HCT116 (cell line): ENCODE measurements around the gene EIF2A. TPM values are rescaled to one million over a fixed set of nuclear protein-coding genes. Genes with fewer than 3 reads are reported as not detected.

ENCODE experiments used
- ATAC-seq: fragments of 200-7000 bp; cut with Tn5 transposase; 2 replicates; pipeline ENCODE4 v1.9.1; 2020; ENCODE audit warnings: mild to moderate bottlenecking, moderate library complexity
- BruUV-seq: library from RNA; stranded (reverse); fragments of 400-500 nt; replicated peaks from 2 replicates; lab custom pipeline; 2021; lab: Mats Ljungman, UMichigan
- CTCF ChIA-PET: fragments of 300-600 bp; sonication (Branson Sonifier 250); formaldehyde crosslinking; loops from one replicate; lab custom pipeline; 2021; ENCODE audit warnings: antibody characterized with exemption; lab: Charles Lee
- POLR2A ChIA-PET: fragments of 300-600, 350-600 bp; sonication (Branson Sonifier 250); formaldehyde crosslinking; loops from one replicate; lab custom pipeline; 2021; ENCODE audit warnings: antibody characterized with exemption; lab: Charles Lee
- RAD21 ChIA-PET, 2 experiments: fragments of 300-600 bp; sonication (Branson Sonifier 250); formaldehyde crosslinking; loops; one replicate each; lab custom pipeline; 2023; ENCODE audit warnings: low total read pairs in 2 of 2; ENCODE audit not compliant: uncharacterized antibody in 2 of 2, unreplicated experiment in 2 of 2, low non-redundant PET in 1 of 2; lab: Charles Lee
- DNase-seq: peaks from one replicate; pipeline ENCODE4 v3.0.0-alpha.2; 2010; ENCODE audit warnings: low read depth, low spot score
- H2AFZ ChIP-seq: fragments of 200-600 bp; shearing (Covaris generic), sonication (generic); 2 replicates; pipeline ENCODE4 v1.6.1; 2017; ENCODE audit warnings: low read depth, mixed run types, mixed read lengths, antibody characterized with exemption, low read length; ENCODE audit not compliant: poor library complexity, severe bottlenecking
- H3K27ac ChIP-seq: 2 replicates; pipeline ENCODE4 v1.5.1; 2012; ENCODE audit warnings: low read depth, low read length
- H3K27me3 ChIP-seq: fragments of 200-600 bp; sonication (generic); 2 replicates; pipeline ENCODE4 v1.6.1; 2016; ENCODE audit warnings: mixed run types, low read length, mixed read lengths; ENCODE audit not compliant: insufficient read depth
- H3K36me3 ChIP-seq, 2 experiments: fragments of 200-500 bp in 1 of 2; fragments of 200-600 bp in 1 of 2; sonication (Bioruptor generic) in 1 of 2; sonication (generic) in 1 of 2; 2 replicates each; pipeline versions ENCODE4 v1.5.1 to v1.6.1; 2014 to 2016; ENCODE audit warnings: low read length in 2 of 2, inconsistent platforms in 1 of 2, mixed read lengths in 1 of 2, mixed run types in 1 of 2; ENCODE audit not compliant: insufficient read depth in 2 of 2, control insufficient read depth in 1 of 2
- H3K4me1 ChIP-seq, 2 experiments: fragments of 200-600 bp in 1 of 2; sonication (generic) in 1 of 2; 2 replicates each; pipeline versions ENCODE4 v1.5.1 to v1.6.1; 2012 to 2017; ENCODE audit warnings: low read length in 2 of 2, inconsistent platforms in 1 of 2, mild to moderate bottlenecking in 1 of 2, mixed read lengths in 1 of 2, mixed run types in 1 of 2, moderate library complexity in 1 of 2; ENCODE audit not compliant: insufficient read depth in 2 of 2, control insufficient read depth in 1 of 2
- H3K4me2 ChIP-seq: fragments of 200-600 bp; sonication (generic); 2 replicates; pipeline ENCODE4 v1.6.1; 2017; ENCODE audit warnings: mixed run types, low read length, mixed read lengths
- H3K4me3 ChIP-seq, 2 experiments: fragments of 200-600 bp in 1 of 2; sonication (generic) in 1 of 2; replicated peaks in 1 of 2; 2 replicates each; pipeline ENCODE4 v1.5.1; 2011 to 2016; ENCODE audit warnings: low read length in 2 of 2, control low read depth in 1 of 2, low read depth in 1 of 2, mild to moderate bottlenecking in 1 of 2, mixed read lengths in 1 of 2, mixed run types in 1 of 2
- H3K79me2 ChIP-seq: fragments of 200-600 bp; sonication (generic); 2 replicates; pipeline ENCODE4 v1.6.1; 2017; ENCODE audit warnings: mild to moderate bottlenecking, mixed run types, low read length, moderate library complexity, mixed read lengths; ENCODE audit not compliant: insufficient read depth
- H3K9ac ChIP-seq: fragments of 200-600 bp; sonication (generic); 2 replicates; pipeline ENCODE4 v1.6.1; 2016; ENCODE audit warnings: low read length, mixed read lengths
- H3K9me2 ChIP-seq: fragments of 200-600 bp; sonication (generic), shearing (Covaris generic); 2 replicates; pipeline ENCODE4 v1.6.1; 2017; ENCODE audit warnings: mixed run types, mild to moderate bottlenecking, moderate library complexity; ENCODE audit not compliant: insufficient read depth
- H3K9me3 ChIP-seq, 2 experiments: fragments of 200-500 bp in 1 of 2; fragments of 200-600 bp in 1 of 2; sonication (Bioruptor generic) in 1 of 2; sonication (generic) in 1 of 2; 2 replicates each; pipeline ENCODE4 v1.6.1; 2014 to 2017; ENCODE audit warnings: low read length in 2 of 2, mixed read lengths in 2 of 2, inconsistent platforms in 1 of 2, low read depth in 1 of 2, mild to moderate bottlenecking in 1 of 2, mixed run types in 1 of 2, moderate library complexity in 1 of 2; ENCODE audit not compliant: control insufficient read depth in 1 of 2, insufficient read depth in 1 of 2
- H4K20me1 ChIP-seq: fragments of 200-600 bp; sonication (generic), shearing (Covaris generic); 2 replicates; pipeline ENCODE4 v1.6.1; 2017; ENCODE audit warnings: mixed run types, mild to moderate bottlenecking, moderate library complexity; ENCODE audit not compliant: insufficient read depth
- CBX3 ChIP-seq: IDR thresholded peaks from 2 replicates; pipeline ENCODE4 v1.6.1; 2012; ENCODE audit warnings: low read depth
- CEBPB ChIP-seq: IDR thresholded peaks from 2 replicates; pipeline ENCODE4 v1.6.1; 2012; ENCODE audit warnings: low read depth
- CTCF ChIP-seq, 3 experiments: fragments of 200-600 bp in 1 of 3; sonication (generic) in 1 of 3; IDR thresholded peaks in 2 of 3; conservative IDR thresholded peaks in 1 of 3; 2 replicates each; pipeline ENCODE4 v1.5.1; 2012 to 2017; ENCODE audit warnings: low read depth in 2 of 3, low read length in 2 of 3, antibody characterized with exemption in 1 of 3, borderline replicate concordance in 1 of 3, control low read depth in 1 of 3, mild to moderate bottlenecking in 1 of 3, mixed read lengths in 1 of 3, mixed run types in 1 of 3, moderate library complexity in 1 of 3; ENCODE audit not compliant: insufficient read depth in 1 of 3
- EGR1 ChIP-seq: IDR thresholded peaks from 2 replicates; pipeline ENCODE4 v1.6.1; 2012; ENCODE audit warnings: low read depth
- ELF1 ChIP-seq: IDR thresholded peaks from 2 replicates; pipeline ENCODE4 v1.6.1; 2012; ENCODE audit warnings: low read depth, borderline replicate concordance
- EZH2 ChIP-seq: fragments of 200-600 bp; sonication (generic); IDR thresholded peaks from 2 replicates; pipeline ENCODE4 v1.6.1; 2017; ENCODE audit warnings: antibody characterized with exemption, mixed run types
- EZH2phosphoT487 ChIP-seq: fragments of 200-600 bp; IDR thresholded peaks from 2 replicates; pipeline ENCODE4 v1.6.1; 2018; ENCODE audit warnings: antibody characterized with exemption, borderline replicate concordance
- FOSL1 ChIP-seq: IDR thresholded peaks from 2 replicates; pipeline ENCODE4 v1.6.1; 2012; ENCODE audit warnings: low read depth
- JUND ChIP-seq: IDR thresholded peaks from 2 replicates; pipeline ENCODE4 v1.6.1; 2012
- MAX ChIP-seq: IDR thresholded peaks from 2 replicates; pipeline ENCODE4 v1.6.1; 2012
- POLR2A ChIP-seq: IDR thresholded peaks from 2 replicates; pipeline ENCODE4 v1.7.0; 2011; ENCODE audit warnings: borderline replicate concordance; ENCODE audit not compliant: insufficient read depth, insufficient read length; ENCODE audit errors: extremely low read depth
- POLR2AphosphoS5 ChIP-seq: IDR thresholded peaks from 2 replicates; pipeline ENCODE4 v1.6.1; 2011; ENCODE audit warnings: mild to moderate bottlenecking, low read depth, low read length, moderate library complexity
- RAD21 ChIP-seq: IDR thresholded peaks from 2 replicates; pipeline ENCODE4 v1.6.1; 2012; ENCODE audit warnings: low read depth, mild to moderate bottlenecking
- REST ChIP-seq: IDR thresholded peaks from 2 replicates; pipeline ENCODE4 v1.6.1; 2012; ENCODE audit warnings: low read depth
- SIN3A ChIP-seq: IDR thresholded peaks from 2 replicates; pipeline ENCODE4 v1.6.1; 2012; ENCODE audit warnings: low read depth
- SRF ChIP-seq: IDR thresholded peaks from 2 replicates; pipeline ENCODE4 v1.6.1; 2012; ENCODE audit warnings: low read depth
- TCF7L2 ChIP-seq: IDR thresholded peaks from 2 replicates; pipeline ENCODE4 v1.7.0; 2011; ENCODE audit warnings: borderline replicate concordance, inconsistent platforms; ENCODE audit not compliant: insufficient read depth, insufficient read length; ENCODE audit errors: extremely low read depth
- YY1 ChIP-seq: IDR thresholded peaks from 2 replicates; pipeline ENCODE4 v1.6.1; 2011; ENCODE audit warnings: low read length, low read depth, moderate library complexity, mild to moderate bottlenecking; ENCODE audit not compliant: insufficient replicate concordance; ENCODE audit errors: extremely low read depth
- ZNF274 ChIP-seq: fragments of 200-500 bp; sonication (Bioruptor generic); IDR thresholded peaks from 2 replicates; pipeline ENCODE4 v1.6.1; 2014; ENCODE audit warnings: mild to moderate bottlenecking, low read depth, low read length, inconsistent platforms
- intact Hi-C: fragments of 100-400 bp; cut with micrococcal nuclease; formaldehyde crosslinking; loops from 2 replicates; pipeline ENCODE4 v1.10.0; 2022
- total RNA-seq: library from RNA; stranded (reverse); gene quantifications from one replicate; pipeline ENCODE4 v1.2.1, GENCODE V29; 2021; ENCODE audit not compliant: unreplicated experiment

Gene EIF2A
- total RNA-seq, 1 experiment from 2014 or later = 126 TPM

- Histone ChIP-seq H3K27me3 (no peaks in the 10 kb centered on the region), H3K4me2 (no peak overlapping the region), H2AFZ (no peak overlapping the region), H3K4me3 (no peak overlapping the region), H4K20me1 (no peaks in the 10 kb centered on the region), H3K4me1 (peaks cover 2 to 8% of the 10 kb centered on the region in 2 experiments; a peak in 2 of 4 replicates), H3K27ac (no peak overlapping the region), H3K36me3 (peaks cover 10 to 25% of the 10 kb centered on the region in 2 experiments; a peak in 2 of 4 replicates), H3K9ac (no peak overlapping the region), H3K9me2 (no peaks in the 10 kb centered on the region), H3K9me3 (no peaks in the 10 kb centered on the region), H3K79me2 (peaks cover 46% of the 10 kb centered on the region)
- ChIA-PET POLR2A (no interaction called here), CTCF (no interaction called here), RAD21 (no interaction called here)
- no peak for ATAC-seq
- DNase-seq = no peak
- BruUV-seq = no TSS peak
- intact Hi-C loops = no loop called here
- TF ChIP-seq SRF (no peak), SIN3A (no peak), REST (no peak), JUND (no peak), YY1 (no peak), CBX3 (no peak), POLR2AphosphoS5 (no peak), ELF1 (no peak), MAX (no peak), CEBPB (no peak), EZH2phosphoT487 (no peak), POLR2A (no peak), ZNF274 (no peak), CTCF (IDR thresholded peaks at IDR 0.05 in 2 of 3, conservative IDR thresholded peaks at IDR 0.05 in 1 of 3; ENCODE audit: borderline replicate concordance in 1 of 3, insufficient read depth in 1 of 3, low read depth in 2 of 3, low read length in 2 of 3) (no peak), EZH2 (no peak), EGR1 (no peak), FOSL1 (no peak), RAD21 (no peak), TCF7L2 (no peak)
Observed at GRCh38 chr3:150540991-150541390, 5.6 kb upstream of the EIF2A start.
